Psoas muscle (tissue), 8 donors: ENCODE results near the gene PCK2. TPM values are rescaled to one million over a fixed set of nuclear protein-coding genes. Genes with fewer than 3 reads are reported as not detected.

Experiments used
- ATAC-seq, 4 donors: fragments of 200-7000 bp; cut with Tn5 transposase; one replicate each; pipeline ENCODE4 v1.9.1; 2020; ENCODE audit warnings: moderate library complexity in 3 of 4, mild to moderate bottlenecking in 2 of 4
- DNase-seq, 2 donors: peaks; one replicate each; pipeline ENCODE4 v3.0.0-alpha.2; 2020
- H3K27ac ChIP-seq: fragments of 200-600 bp; one replicate; pipeline ENCODE4 v1.8.0; 2022
- H3K27me3 ChIP-seq, 3 donors: fragments of 200-600 bp in 1 of 3; one replicate each; pipeline versions ENCODE4 v1.6.1 to v1.8.0; 2013 to 2022; ENCODE audit warnings: low read length in 2 of 3, mild to moderate bottlenecking in 2 of 3, moderate library complexity in 1 of 3; ENCODE audit not compliant: insufficient read depth in 3 of 3
- H3K36me3 ChIP-seq, 2 donors: fragments of 200-600 bp in 1 of 2; one replicate each; pipeline versions ENCODE4 v1.6.1 to v1.8.0; 2013 to 2022; ENCODE audit warnings: low read depth in 1 of 2, mild to moderate bottlenecking in 1 of 2, moderate library complexity in 1 of 2; ENCODE audit not compliant: insufficient read depth in 1 of 2
- H3K4me1 ChIP-seq: fragments of 200-600 bp; one replicate; pipeline ENCODE4 v1.8.0; 2022
- H3K4me3 ChIP-seq: fragments of 200-600 bp; one replicate; pipeline ENCODE4 v1.8.0; 2022; ENCODE audit warnings: mild to moderate bottlenecking
- H3K9me3 ChIP-seq: fragments of 200-600 bp; one replicate; pipeline ENCODE4 v1.8.0; 2022
- CTCF ChIP-seq: fragments of 200-600 bp; IDR thresholded peaks from one replicate; pipeline ENCODE4 v1.8.0; 2022; ENCODE audit warnings: antibody characterized with exemption
- WGBS, 3 donors: extraction: QIAGEN DNeasy Blood & Tissue Kit; methylation state at CpG; one replicate each; pipeline versions ENCODE4 v1.1.6 to v1.1.7; 2013; 5-methylcytosine and 5-hydroxymethylcytosine counted together
- intact Hi-C, 2 donors: fragments of 100-400 bp; cut with DNase I; formaldehyde crosslinking; loops; one replicate each; pipeline versions ENCODE4 v1.11.0 to v1.14.2; 2022
- polyA plus RNA-seq, 3 donors: library from polyadenylated mRNA; stranded (reverse); fragments of 200-250 nt; gene quantifications; one replicate each; pipeline ENCODE4 v1.2.3, GENCODE V29; 2013
- total RNA-seq, 4 donors: library from RNA; stranded (reverse); fragmentation: NEBNext Ultra II Directional in 2 of 4; extraction: Animal tissue kit (Norgen Biotek cat#: 25700) in 2 of 4; gene quantifications; one replicate each; pipeline versions ENCODE4 v1.2.1 to v1.2.4, GENCODE V29; 2021 to 2023
- donor health status: healthy with polysubstance abuse.
- donor health status: DM: no; HTN: no; CAD: no; lungs with moderate emphysema.
- donor health status: Bipolar disorder and iron deficiency.
- donor health status: healthy.
- donor health status: DM: yes; HTN: yes; CAD: no.
- donor health status: DM: no; HTN: no; CAD: no.
- donor health status: DM: no; HTN: no; CAD: no.
- donor health status: DM: yes; HTN: yes; CAD: no.

The PCK2 gene
- total and polyA plus RNA-seq, 7 donors = 2.0 to 4.5 (median 2.4) TPM

GRCh38 chr14:24068711-24069410 lies 25.2 kb upstream of the PCK2 start:
- H3K36me3 ChIP-seq = no peaks in the 10 kb centered on the region
- H3K4me1 ChIP-seq = no peaks in the 10 kb centered on the region
- no peaks in the 10 kb centered on the region for H3K9me3 ChIP-seq
- H3K27ac ChIP-seq = no peak overlapping the region
- no peak for TF ChIP-seq CTCF
- no peak overlapping the region for H3K4me3 ChIP-seq
- peaks cover 0 to 6% (median 4%) of the 10 kb centered on the region in 3 donors for H3K27me3 ChIP-seq
- 80 to 86% (median 81%) methylated on average over 10 of the region's 10 CpGs for WGBS, 3 donors
- intact Hi-C loops = no loop called here
- no peak for ATAC-seq
- DNase-seq = no peak

GRCh38 chr14:24069411-24069735 lies 24.7 kb upstream of the PCK2 start:
- H3K36me3 ChIP-seq = no peaks in the 10 kb centered on the region
- WGBS, 3 donors = 68 to 78% (median 74%) methylated on average over 6 of the region's 6 CpGs
- ATAC-seq (no peak), DNase-seq (no peak)
- no peak for TF ChIP-seq CTCF
- intact Hi-C loops = no loop called here
- H3K4me3 ChIP-seq = no peak overlapping the region
- H3K27ac ChIP-seq = no peak overlapping the region
- peaks cover 0 to 6% (median 4%) of the 10 kb centered on the region in 3 donors for H3K27me3 ChIP-seq
- H3K4me1 ChIP-seq = no peaks in the 10 kb centered on the region
- H3K9me3 ChIP-seq = no peaks in the 10 kb centered on the region

GRCh38 chr14:24070285-24071143 lies 23.6 kb upstream of the PCK2 start:
- DNase-seq (no peak), ATAC-seq (no peak)
- WGBS, 3 donors = 74 to 77% (median 74%) methylated on average over 10 of the region's 10 CpGs
- TF ChIP-seq CTCF = no peak
- Histone ChIP-seq H3K27ac (no peak overlapping the region), H3K9me3 (no peaks in the 10 kb centered on the region), H3K4me3 (no peak overlapping the region), H3K4me1 (no peaks in the 10 kb centered on the region), H3K27me3 (peaks cover 0 to 6% (median 4%) of the 10 kb centered on the region in 3 donors), H3K36me3 (no peaks in the 10 kb centered on the region)
- intact Hi-C loops = no loop called here

- Histone ChIP-seq H3K27ac (no peak within 1 kb of the TSS), H3K4me3 (no peak within 1 kb of the TSS), H3K27me3 (peaks cover 0 to 6% (median 4%) of the 10 kb centered on the region in 3 donors), H3K9me3 (no peaks in the 10 kb centered on the region), H3K4me1 (no peaks in the 10 kb centered on the region), H3K36me3 (no peaks in the 10 kb centered on the region)
- intact Hi-C loops = no loop called here
- no peak for TF ChIP-seq CTCF
- 42 to 52% (median 47%) methylated on average over 15 to 19 of the region's 19 CpGs for WGBS, 3 donors
- ATAC-seq (no peak), DNase-seq (no peak)
Measured at GRCh38 chr14:24071144-24071697, 22.9 kb upstream of the PCK2 start, which contains the start of gene CPNE6. Gene CPNE6 (plus strand): TSS chr14:24071562. CDS start chr14:24072937, 1,375 bp downstream.
